HepG2 (cell line): Measurements from ENCODE around the gene EPM2A. TPM values are rescaled to one million over a fixed set of nuclear protein-coding genes. Genes with fewer than 3 reads are reported as not detected.

Source experiments
- ATAC-seq: fragments of 200-7000 bp; cut with Tn5 transposase; 3 replicates; pipeline ENCODE4 v1.9.1; 2020; ENCODE audit warnings: mild to moderate bottlenecking, moderate library complexity
- BruUV-seq: library from RNA; stranded (reverse); fragments of 400-500 nt; replicated peaks from 2 replicates; lab custom pipeline; 2021; lab: Mats Ljungman, UMichigan
- CTCF ChIA-PET: fragments of 300-600 bp; formaldehyde crosslinking; extraction: SDS; loops from one replicate; lab custom pipeline; 2021; ENCODE audit warnings: low total read pairs, inconsistent platforms, low intra/inter-chr PET ratio; lab: Yijun Ruan, JAX
- POLR2A ChIA-PET: fragments of 350-600 bp; sonication (Branson Sonifier 250); formaldehyde crosslinking; loops from one replicate; lab custom pipeline; 2020; ENCODE audit warnings: antibody characterized with exemption, inconsistent platforms; lab: Yijun Ruan, JAX
- DNase-seq: peaks from one replicate; pipeline ENCODE4 v3.0.0-alpha.2; 2015; ENCODE audit warnings: low spot score
- FAIRE-seq: peaks from 3 replicates; lab custom pipeline; 2011; peaks lifted over from hg19 to GRCh38; lab: Jason Lieb, UNC
- H2AFZ ChIP-seq: one replicate; pipeline ENCODE4 v1.6.1; 2011; ENCODE audit warnings: low read length, inconsistent platforms
- H3K27ac ChIP-seq: fragments of 300-600 bp; 3 replicates; pipeline ENCODE4 v1.8.0; 2011; ENCODE audit warnings: mixed run types, mild to moderate bottlenecking, mixed read lengths, low read length, inconsistent platforms; ENCODE audit not compliant: insufficient read depth; ENCODE audit errors: extremely low read length
- H3K27me3 ChIP-seq, 2 experiments: fragments of 200-600 bp in 1 of 2; 2 replicates in 1 of 2; 3 replicates in 1 of 2; pipeline versions ENCODE4 v1.6.0 to v1.8.0; 2011; ENCODE audit warnings: low read length in 2 of 2, mild to moderate bottlenecking in 2 of 2, moderate library complexity in 2 of 2, inconsistent platforms in 1 of 2; ENCODE audit not compliant: insufficient read depth in 2 of 2, control insufficient read depth in 1 of 2
- H3K36me3 ChIP-seq, 2 experiments: fragments of 200-600 bp in 1 of 2; replicated peaks in 1 of 2; 2 replicates in 1 of 2; 3 replicates in 1 of 2; pipeline versions ENCODE4 v1.5.1 to v1.8.0; 2011; ENCODE audit warnings: low read length in 2 of 2, inconsistent platforms in 1 of 2; ENCODE audit not compliant: insufficient read depth in 2 of 2, control insufficient read depth in 1 of 2
- H3K4me1 ChIP-seq: 2 replicates; pipeline ENCODE4 v1.5.1; 2012; ENCODE audit warnings: low read length, inconsistent platforms; ENCODE audit not compliant: insufficient read depth
- H3K4me2 ChIP-seq: 2 replicates; pipeline ENCODE4 v1.6.0; 2011; ENCODE audit warnings: low read depth, low read length, inconsistent platforms
- H3K4me3 ChIP-seq, 3 experiments: fragments of 200-600 bp in 1 of 3; sonication (generic), shearing (Covaris generic) in 1 of 3; replicated peaks in 1 of 3; 2 replicates each; pipeline ENCODE4 v1.5.1; 2011 to 2016; ENCODE audit warnings: low read length in 3 of 3, inconsistent platforms in 2 of 3, low read depth in 2 of 3, mild to moderate bottlenecking in 2 of 3, control low read depth in 1 of 3, mixed read lengths in 1 of 3; ENCODE audit not compliant: insufficient read depth in 1 of 3
- H3K79me2 ChIP-seq: one replicate; pipeline ENCODE4 v1.6.1; 2011; ENCODE audit warnings: low read length, inconsistent platforms; ENCODE audit not compliant: insufficient read depth
- H3K9ac ChIP-seq: 2 replicates; pipeline ENCODE4 v1.6.0; 2011; ENCODE audit warnings: mild to moderate bottlenecking, low read depth, low read length, inconsistent platforms; ENCODE audit not compliant: insufficient read depth
- H3K9me3 ChIP-seq: 2 replicates; pipeline ENCODE4 v1.5.1; 2012; ENCODE audit warnings: mild to moderate bottlenecking, low read length
- H4K20me1 ChIP-seq: 2 replicates; pipeline ENCODE4 v1.6.0; 2011; ENCODE audit warnings: inconsistent platforms, mild to moderate bottlenecking, low read length, moderate library complexity; ENCODE audit not compliant: insufficient read depth
- DNMT1 ChIP-seq: sonication (generic); formaldehyde crosslinking; IDR thresholded peaks from 2 replicates; pipeline ENCODE4 v1.5.1; 2020; ENCODE audit warnings: mild to moderate bottlenecking, missing genetic modification reagents
- IKZF1 ChIP-seq: fragments of 450-650 bp; IDR thresholded peaks from 2 replicates; pipeline ENCODE4 v1.7.1; 2016
- PREB ChIP-seq: sonication (generic); formaldehyde crosslinking; IDR thresholded peaks from 2 replicates; pipeline ENCODE4 v1.4.0; 2020; ENCODE audit warnings: missing genetic modification reagents
- SAFB2 ChIP-seq: sonication (generic); formaldehyde crosslinking; IDR thresholded peaks from 2 replicates; pipeline ENCODE4 v1.5.1; 2020; ENCODE audit warnings: missing genetic modification reagents, low read depth, mild to moderate bottlenecking, borderline replicate concordance
- TERF1 ChIP-seq: sonication (generic); formaldehyde crosslinking; IDR thresholded peaks from 2 replicates; pipeline ENCODE4 v1.8.0; 2022; ENCODE audit warnings: mild to moderate bottlenecking, missing genetic modification reagents, moderate library complexity
- TFE3 ChIP-seq: IDR thresholded peaks from 2 replicates; pipeline ENCODE4 v1.6.1; 2016
- UBTF ChIP-seq: sonication (generic); formaldehyde crosslinking; IDR thresholded peaks from 2 replicates; pipeline ENCODE4 v1.4.0; 2020; ENCODE audit warnings: mild to moderate bottlenecking, missing genetic modification reagents
- ZNF704 ChIP-seq: sonication (generic); formaldehyde crosslinking; IDR thresholded peaks from 2 replicates; pipeline ENCODE4 v1.8.1; 2023; ENCODE audit warnings: mild to moderate bottlenecking, inconsistent platforms, moderate library complexity, missing genetic modification reagents, borderline replicate concordance
- WGBS: methylation state at CpG from one replicate; pipeline ENCODE4 v1.1.6; 2017; ENCODE audit warnings: low lambda C conversion rate; 5-methylcytosine and 5-hydroxymethylcytosine counted together
- in situ Hi-C: cut with HindIII; loops from 2 replicates; pipeline ENCODE4 v1.10.0; 2017; ENCODE audit warnings: low pct_unique_long_range_greater_than_20kb; ENCODE audit not compliant: extremely low pct_ligation_motif_present
- intact Hi-C: fragments of 100-400 bp; cut with micrococcal nuclease; formaldehyde crosslinking; loops from one replicate; pipeline ENCODE4 v1.10.0; 2022; ENCODE audit not compliant: unreplicated experiment
- polyA plus RNA-seq, 8 experiments: library from polyadenylated mRNA; depleted of rRNA in 3 of 8; stranded (reverse) in 7 of 8; unstranded in 1 of 8; fragments of >200 nt; fragmentation: Illumina TruSeq in 4 of 8; extraction: Trizol in 4 of 8; gene quantifications; 2 replicates each; pipeline versions ENCODE4 v1.2.1 to v1.2.3, GENCODE V29; 2011 to 2016; ENCODE audit warnings: low read depth in 4 of 8, missing spikeins in 1 of 8, mixed read lengths in 1 of 8; ENCODE audit not compliant: insufficient read depth in 1 of 8
- total RNA-seq, 5 experiments: library from RNA; depleted of rRNA; stranded (reverse); fragments of >200 nt; fragmentation: Illumina TruSeq; extraction: Trizol; gene quantifications; 2 replicates each; pipeline ENCODE4 v1.2.3, GENCODE V29; 2016; ENCODE audit warnings: low read depth in 1 of 5

EPM2A gene
- total and polyA plus RNA-seq, 2 of the 13 experiments (the other 11 are each of a cell fraction or from before 2014, with no cell fraction given): 4.6 to 9.2 TPM

- H3K36me3 ChIP-seq: no peaks in the 10 kb centered on the region
- H3K4me1 ChIP-seq: no peaks in the 10 kb centered on the region
- intact Hi-C loops: no loop called here
- FAIRE-seq: no peak
- DNase-seq: no peak
- ChIA-PET CTCF (no interaction called here), POLR2A (no interaction called here)
- no peak overlapping the region for H3K4me3 ChIP-seq
- H2AFZ ChIP-seq: no peak overlapping the region
- no TSS peak for BruUV-seq
- no peaks in the 10 kb centered on the region for H3K79me2 ChIP-seq
- no peaks in the 10 kb centered on the region for H3K27me3 ChIP-seq
- ATAC-seq: no peak
- TF ChIP-seq DNMT1 (CRISPR knock-in tag): no peak
- no peak for TF ChIP-seq TFE3 (CRISPR knock-in tag)
- no peak for TF ChIP-seq SAFB2 (CRISPR knock-in tag)
- no peak for TF ChIP-seq PREB (CRISPR knock-in tag)
- TF ChIP-seq UBTF (CRISPR knock-in tag): no peak
- no peak for TF ChIP-seq IKZF1
- TF ChIP-seq ZNF704 (CRISPR knock-in tag): no peak
- TF ChIP-seq TERF1: no peak
- no peak overlapping the region for H3K9ac ChIP-seq
- no peak overlapping the region for H3K4me2 ChIP-seq
- peaks cover 2% of the 10 kb centered on the region; the same call in 1 of the 2 replicates for H3K9me3 ChIP-seq
- in situ Hi-C loops: no loop called here
- 56% methylated on average over 1 of the region's 1 CpG for WGBS
- H3K27ac ChIP-seq: no peak overlapping the region
- no peaks in the 10 kb centered on the region for H4K20me1 ChIP-seq
Measured at GRCh38 chr6:145623231-145623630, 112.1 kb downstream of the EPM2A start.
